Measurements from ENCODE around the gene TSLP.

DNA sequence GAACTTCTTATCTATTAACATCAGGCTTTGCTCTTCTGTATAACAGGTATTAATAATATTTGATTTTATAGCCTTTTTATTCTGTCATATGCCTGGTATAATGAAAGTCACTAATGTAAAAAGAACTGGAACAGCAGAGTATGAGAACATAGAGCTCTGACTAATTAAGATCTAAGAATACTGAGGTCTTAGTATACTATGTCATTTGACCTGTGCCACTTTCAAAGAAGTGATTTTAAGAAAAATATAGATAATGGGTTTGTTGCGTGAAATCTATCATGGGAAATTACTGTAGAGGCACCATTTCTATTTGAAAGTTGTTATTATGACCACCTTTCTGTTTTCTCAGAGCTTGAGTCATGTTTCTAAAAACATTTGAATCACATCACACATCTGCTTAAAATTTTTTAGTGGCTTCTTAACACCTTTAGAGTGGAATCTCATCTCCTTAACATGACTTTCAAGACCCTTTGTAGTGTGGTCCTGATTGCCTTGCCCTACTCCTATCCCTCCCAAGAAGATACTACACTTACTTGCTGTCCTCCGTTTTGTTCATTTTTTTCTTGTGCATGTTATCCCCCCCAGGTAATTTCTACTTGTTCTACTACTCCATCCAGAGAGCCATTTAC, 34.9 kb downstream of the TSLP start:
- TF ChIP-seq, protein P1, sequence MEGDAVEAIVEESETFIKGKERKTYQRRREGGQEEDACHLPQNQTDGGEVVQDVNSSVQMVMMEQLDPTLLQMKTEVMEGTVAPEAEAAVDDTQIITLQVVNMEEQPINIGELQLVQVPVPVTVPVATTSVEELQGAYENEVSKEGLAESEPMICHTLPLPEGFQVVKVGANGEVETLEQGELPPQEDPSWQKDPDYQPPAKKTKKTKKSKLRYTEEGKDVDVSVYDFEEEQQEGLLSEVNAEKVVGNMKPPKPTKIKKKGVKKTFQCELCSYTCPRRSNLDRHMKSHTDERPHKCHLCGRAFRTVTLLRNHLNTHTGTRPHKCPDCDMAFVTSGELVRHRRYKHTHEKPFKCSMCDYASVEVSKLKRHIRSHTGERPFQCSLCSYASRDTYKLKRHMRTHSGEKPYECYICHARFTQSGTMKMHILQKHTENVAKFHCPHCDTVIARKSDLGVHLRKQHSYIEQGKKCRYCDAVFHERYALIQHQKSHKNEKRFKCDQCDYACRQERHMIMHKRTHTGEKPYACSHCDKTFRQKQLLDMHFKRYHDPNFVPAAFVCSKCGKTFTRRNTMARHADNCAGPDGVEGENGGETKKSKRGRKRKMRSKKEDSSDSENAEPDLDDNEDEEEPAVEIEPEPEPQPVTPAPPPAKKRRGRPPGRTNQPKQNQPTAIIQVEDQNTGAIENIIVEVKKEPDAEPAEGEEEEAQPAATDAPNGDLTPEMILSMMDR (IDR thresholded peaks at IDR 0.05), result no peak
- TF ChIP-seq POLR2A (IDR thresholded peaks at IDR 0.05) (no peak), EP300 (IDR thresholded peaks at IDR 0.05) (no peak)
